Stimulated activated CD4-positive, alpha-beta T cell treated with anti-CD3 and anti-CD28 coated beads, Interleukin-15, amount 100 ng/mL, for 1 hour (primary cell): ENCODE measurements around the gene LRP2.

Experiments
- DNase-seq, 2 donors: peaks; one replicate each; pipeline ENCODE4 v3.0.0-alpha.2; 2020; ENCODE audit warnings: low read depth in 1 of 2, low spot score in 1 of 2

Gene LRP2

GRCh38 chr2:169131587-169132512 is 230.5 kb downstream of the LRP2 start:
- DNase-seq: no peak

DNA sequence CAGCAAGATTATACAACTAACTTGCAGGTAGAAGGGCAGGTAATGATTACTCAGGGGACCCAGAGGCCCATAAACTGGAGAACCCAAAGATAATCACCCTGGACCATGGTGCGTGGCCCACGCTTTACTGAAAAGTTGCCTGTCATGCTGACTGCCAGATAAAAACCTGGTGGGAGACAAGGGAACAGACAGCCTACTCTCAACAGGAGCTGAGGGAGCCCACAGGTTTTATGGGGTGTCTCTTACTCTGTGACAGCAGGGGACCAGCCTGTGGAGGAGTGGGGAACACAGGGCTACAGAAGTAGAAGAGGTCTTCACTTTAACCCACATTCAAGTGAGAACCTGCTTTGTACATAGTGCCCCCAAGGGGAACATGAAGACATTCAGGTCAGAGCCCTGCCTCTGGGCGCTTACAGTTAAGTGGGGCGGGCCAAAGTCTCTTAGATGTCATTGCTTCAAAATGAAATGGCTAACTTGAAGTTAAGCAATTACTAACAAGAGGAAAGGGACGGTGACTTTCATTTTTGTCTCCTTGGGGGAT is 232.6 kb downstream of the LRP2 start:
- no peak for DNase-seq

DNA sequence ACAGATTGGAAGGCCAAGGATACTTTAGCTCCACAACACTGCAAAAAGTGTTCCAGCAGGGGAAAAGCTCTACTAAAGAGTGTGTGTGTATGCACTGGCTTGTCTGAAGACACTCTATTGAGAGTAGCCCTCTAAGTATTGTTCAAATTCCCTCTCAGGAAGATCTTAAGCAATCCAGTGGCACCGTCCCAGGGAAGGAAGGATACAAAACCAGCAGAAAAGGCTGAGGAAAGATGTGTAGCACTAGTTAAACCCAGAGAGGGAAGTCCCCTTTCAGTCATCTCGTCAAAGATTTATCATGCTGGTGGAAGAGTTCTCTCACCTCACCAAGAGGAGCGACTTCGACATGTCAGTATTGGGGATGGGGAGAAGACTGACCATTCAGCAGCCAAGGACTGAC is 242.5 kb downstream of the LRP2 start:
- DNase-seq: no peak

DNA sequence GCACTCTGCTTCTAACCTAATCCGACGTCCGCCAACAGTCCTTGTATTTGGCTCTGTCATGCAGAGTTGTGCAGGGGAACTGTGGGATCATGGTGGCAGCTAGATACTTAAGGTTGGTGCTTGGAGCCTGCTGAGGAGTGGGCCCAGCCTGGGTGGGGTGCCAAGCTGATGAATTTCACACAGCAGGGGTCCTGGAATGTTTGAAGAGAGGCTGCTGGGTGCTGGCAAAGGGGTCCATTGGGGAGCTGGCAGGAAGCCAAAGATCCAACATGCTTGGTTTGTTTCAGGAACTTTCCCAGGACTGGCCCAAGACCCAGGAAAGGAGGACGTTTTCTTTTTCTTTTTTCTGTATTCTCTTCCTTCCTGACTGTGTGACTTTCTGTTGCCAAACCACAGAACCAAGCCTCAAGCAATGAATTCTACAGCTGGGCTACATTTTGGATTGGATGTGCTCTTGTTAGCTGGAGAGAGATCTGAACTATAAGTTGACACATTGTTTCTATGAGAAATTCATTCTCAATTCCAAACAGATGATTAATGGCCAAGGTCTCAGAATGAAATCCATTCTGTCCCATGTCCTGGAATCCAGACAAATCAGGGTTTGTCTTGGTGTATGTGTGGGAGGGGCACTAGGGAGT is 243.1 kb downstream of the LRP2 start:
- no peak for DNase-seq

DNA sequence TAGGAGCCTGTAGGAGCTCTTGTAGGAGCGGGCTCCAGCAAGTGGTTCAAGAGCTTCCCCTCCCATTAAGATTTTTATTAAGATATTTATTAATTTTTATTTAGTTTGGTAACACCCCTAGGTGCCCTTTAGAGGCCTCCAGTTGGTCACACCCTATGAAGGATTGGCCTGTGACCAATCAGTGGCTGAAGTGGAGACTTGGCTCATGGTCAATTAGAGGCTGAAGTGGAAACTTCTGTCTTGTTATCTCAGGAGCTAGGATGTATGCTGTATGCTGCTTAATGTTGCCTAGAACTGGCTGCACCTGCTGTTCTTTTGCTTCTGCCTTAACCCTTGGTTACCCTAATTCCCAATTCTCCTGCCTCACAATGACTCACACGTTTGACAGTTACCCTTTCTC is 244.3 kb downstream of the LRP2 start:
- DNase-seq: no peak

- DNase-seq: no peak
Observed at GRCh38 chr2:169116993-169117392, 245.3 kb downstream of the LRP2 start.

DNA sequence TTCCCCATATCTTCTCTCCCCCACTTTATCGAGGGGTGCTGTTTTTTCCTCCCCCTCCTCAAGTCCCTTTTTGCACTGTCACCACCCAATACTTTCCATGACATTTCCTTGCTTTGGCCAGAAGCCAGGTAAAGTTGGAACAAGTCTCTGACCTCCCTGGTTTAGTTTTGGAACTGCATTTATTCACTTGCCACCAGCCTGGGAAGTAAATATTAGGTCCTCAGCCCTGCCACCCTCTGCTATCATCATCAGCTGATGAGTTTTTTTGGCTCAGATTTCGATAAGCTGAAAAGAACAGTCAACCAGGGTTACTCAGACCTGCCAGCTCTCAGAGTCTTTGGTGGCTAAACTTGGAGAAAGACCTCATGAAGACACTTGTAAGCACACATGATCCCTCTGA is 246.0 kb downstream of the LRP2 start:
- no peak for DNase-seq

DNA sequence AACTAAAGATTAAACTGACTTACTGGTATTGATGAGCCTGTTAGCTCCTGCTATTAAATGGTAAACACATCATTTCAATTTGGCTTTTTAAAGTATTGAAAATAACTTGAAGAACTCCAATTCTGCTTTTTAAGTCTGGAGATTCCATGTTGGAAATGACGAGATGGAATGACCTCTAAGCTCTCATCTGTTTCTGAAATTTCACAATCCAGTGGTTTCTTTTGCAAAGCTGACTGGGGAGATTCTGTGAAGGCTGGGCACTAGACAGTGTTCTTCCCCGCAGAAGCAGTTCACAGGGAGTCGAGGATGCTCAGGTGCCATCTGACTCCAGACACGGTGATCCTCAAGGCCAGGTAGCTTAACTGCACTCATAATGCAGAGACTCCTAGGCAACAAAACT is 248.3 kb downstream of the LRP2 start:
- no peak for DNase-seq

DNA sequence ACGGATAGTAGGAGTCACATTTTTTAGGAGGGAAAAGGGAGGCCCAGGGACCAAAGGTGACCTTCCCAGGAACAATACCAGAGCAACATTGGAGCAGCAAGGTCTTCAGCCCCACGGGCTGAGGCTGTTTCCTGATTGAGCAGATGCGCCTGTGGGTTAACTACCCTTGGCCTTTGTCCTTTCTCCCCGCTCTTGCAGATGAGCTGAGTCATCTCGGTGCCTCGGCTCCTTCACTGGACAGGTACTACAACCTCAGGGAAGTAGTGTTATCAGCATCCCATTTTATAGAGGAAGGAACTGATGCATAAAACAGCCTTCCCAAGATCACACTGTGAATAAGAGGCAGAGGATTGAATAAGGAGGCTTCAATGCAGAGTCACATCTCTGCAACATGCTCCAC is 249.5 kb downstream of the LRP2 start:
- no peak for DNase-seq

GRCh38 chr2:169110916-169111315 is 251.4 kb downstream of the LRP2 start:
- no peak for DNase-seq

DNA sequence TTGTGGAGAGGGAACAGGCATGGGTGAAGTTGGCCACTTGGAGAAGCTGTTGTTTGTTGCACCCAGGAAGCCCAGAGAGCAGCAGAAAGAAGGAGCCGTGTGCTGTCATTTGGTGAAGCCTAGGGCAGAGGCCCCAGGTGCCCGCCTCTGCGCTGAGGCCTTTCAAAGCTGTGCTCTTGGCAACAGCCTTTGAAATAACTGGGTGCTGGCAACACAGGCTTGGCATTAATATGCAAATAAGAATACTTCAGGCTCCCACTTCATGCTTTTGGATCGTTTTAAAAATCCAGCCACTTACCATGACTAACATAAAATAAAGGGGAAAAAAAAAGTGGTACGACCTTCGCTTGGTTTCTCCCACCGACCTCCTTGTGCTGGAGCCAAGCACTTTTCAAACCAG is 251.9 kb downstream of the LRP2 start:
- DNase-seq: no peak

DNA sequence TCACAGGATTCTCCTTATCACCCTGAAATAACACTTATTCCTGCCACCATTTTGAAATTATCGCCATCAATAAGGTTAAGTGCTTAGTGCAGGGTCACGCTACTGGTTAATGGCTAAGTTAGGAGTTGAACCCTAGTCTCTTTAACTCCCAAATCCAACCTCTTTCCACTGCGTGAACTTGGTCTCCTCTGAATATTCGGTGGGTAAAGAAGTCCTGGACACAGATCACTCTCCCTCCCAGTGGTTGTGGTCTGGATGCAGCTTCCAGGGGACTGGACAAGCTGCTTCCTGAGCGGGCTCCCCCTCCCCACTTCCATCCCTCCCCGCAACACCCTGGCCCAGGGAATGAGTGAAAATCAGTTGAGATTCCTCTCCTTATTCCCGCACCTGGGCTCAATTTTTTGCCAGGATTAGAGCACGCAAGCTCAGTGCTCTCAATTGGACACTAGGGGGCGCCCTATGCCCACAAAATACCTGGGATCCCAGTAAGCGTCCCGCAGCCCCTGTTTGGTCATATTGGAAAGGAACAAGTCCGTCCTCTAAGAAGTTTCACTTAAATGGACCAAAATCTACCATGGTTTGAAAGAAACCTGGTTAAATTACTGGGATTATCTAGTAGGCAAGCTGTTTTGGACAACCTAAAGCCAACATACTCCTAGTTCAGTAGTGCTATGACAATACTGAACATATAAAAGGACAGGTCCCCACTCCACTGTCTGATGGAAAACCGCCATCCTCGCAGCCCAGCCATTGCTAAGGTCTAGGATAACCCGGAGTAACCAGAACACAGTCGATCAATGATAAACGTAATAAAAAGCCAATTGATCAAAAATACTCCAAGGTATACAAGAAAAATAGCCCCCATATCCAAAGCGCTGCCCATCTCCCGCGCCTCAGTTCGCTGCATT is 252.6 kb downstream of the LRP2 start:
- DNase-seq: peak; percentile 39 to 48

DNA sequence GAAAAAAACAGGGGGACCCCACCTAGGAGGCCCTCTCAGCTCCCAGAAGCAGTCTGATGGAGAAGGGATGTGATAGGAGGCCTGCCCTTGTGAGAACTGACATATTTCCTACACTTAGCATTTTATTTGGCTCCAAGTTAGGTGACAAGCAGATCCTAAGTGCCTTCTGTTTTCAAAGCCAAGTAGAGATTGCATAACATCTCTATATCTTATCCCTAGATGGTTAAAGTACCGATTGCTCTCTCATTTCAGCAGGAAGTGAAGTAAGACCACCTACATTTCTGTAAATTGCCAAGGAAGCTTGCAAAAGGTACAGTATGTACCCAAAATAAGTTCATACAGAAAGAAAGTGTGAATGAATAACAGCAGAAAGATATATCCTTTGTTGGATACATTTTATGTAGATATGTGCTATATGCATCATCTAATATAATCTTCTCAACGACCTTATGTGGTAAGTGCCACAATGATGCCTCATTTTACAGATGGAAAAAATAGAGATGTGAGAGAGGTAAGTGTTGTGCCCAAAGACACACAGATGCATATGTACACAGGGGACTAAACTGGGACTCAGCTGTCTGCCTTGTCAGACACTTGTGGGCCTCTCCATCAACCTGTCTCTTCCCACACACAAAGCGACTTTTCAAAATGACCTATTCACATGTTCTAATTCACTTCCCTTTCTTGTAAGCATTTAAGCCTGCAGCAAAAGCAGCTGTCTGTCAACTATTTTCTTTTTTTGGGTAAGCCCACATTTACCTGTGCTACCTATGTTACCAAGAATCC is 254.0 kb downstream of the LRP2 start:
- no peak for DNase-seq

DNA sequence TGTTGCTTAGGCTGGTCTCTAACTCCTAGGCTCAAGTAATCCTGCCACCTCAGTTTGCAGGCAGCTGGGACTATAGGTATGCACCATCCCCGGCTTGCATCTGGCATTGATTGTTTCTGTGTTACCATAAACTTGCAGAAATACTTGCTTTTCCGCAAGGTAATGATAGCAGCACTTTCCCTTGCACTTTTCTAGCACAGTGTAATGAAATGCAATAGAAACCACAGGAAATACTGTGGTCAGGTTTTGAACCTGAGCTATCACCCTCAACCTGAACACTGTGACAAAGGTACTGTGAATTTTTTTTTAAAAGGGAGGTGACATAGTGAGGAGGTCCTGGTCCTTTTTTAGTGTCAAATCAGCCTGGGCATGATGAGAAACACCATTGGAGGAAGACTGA is 254.7 kb downstream of the LRP2 start:
- no peak for DNase-seq

DNA sequence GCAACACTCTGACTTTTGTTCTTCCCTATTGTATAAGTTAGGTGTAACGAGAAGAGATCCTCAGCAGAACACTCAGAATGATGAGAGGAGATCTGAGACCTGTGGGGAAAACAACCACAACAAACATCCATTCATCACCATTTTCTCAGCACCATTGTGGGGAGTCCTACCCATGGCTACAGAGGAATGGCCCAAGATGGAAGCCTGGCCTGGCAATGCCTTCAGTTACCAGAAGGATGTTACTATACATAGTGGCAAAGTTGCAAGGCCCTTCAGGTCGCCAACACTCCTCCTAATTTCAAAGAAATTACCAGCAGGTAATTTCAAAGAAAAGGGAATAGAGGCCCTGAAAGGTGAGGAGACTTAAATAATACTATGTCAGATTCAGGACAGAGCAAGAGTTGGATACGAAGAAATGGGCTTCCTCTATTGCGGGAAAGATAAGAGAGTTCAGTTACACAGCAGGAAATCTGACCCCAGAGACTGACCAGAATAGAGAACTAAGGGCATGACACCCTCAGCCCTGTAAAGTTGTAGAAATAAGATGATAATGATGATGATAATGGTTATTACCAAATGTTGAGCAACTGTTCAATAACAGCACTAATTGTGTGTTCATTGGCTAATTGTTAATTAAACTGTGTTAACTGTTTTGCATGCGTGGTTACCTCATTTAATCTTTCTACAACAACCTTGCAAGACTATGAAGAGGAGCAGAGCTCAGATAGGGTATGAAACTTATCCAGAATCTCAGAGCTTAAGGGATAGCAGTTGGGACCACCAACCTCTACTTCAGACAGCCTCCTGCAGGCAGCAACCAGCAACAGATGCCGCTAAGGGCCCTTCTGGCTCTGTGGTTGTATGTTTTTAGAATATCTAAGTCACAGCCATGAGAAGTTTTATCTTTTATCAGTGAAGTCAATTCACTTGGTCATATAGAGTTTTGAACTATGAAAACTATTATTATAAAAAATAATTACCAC is 255.5 kb downstream of the LRP2 start:
- DNase-seq: no peak

DNA sequence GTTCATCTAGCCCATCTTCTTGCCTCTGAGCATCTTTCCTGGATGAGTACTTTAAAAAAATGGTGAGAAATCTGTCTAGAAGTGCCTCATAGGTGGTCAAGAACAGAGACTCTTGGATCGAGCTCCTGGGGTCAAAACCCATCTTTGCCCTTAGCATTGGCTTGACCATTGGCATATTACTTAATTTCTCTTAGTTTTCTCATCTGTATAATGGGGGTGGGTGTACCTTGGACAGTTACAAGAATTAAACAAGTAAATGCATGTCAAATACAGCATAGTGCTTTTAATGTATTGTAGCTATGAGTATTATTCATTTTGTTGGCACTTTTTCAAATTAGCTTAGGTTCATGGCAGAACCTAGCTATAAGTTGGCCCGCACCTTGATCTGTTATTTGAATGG is 256.2 kb downstream of the LRP2 start:
- no peak for DNase-seq

DNA sequence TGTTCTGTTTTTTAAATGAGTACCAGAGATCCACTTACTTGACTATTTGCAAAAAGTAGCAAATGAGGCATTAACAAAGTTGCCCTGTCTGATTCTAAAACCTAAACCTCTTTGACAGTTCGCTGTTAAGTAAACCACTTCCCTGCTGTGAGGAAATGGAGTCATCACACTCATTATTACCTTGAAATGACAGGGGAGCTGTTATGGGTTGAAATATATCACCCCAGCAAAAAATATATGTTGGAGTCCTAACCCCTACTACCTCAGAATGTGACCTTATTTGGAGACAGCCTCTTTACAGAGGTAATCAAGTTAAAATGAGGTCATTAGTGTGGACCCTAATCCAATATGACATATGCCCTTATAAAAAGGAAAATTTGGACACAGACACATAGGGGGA is 256.9 kb downstream of the LRP2 start:
- no peak for DNase-seq

DNA sequence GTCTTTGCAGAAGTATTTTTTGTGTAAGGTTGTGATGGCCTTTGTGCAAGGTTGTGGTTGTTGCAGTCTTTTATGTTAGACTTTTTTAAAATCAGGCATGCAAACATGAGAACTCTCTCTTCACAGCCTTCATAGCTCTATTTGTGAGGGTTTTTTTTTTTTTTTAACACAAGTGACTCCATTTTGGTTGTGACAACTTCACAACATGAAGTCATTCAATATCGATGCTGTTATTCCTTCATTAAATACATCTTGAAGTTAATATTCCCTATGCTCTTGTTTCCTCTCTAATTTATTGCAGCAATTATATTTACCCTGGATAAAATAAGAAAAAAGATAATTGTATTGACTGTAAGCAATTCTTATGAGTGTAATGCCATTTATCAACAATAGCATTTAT is 257.5 kb downstream of the LRP2 start:
- no peak for DNase-seq

DNA sequence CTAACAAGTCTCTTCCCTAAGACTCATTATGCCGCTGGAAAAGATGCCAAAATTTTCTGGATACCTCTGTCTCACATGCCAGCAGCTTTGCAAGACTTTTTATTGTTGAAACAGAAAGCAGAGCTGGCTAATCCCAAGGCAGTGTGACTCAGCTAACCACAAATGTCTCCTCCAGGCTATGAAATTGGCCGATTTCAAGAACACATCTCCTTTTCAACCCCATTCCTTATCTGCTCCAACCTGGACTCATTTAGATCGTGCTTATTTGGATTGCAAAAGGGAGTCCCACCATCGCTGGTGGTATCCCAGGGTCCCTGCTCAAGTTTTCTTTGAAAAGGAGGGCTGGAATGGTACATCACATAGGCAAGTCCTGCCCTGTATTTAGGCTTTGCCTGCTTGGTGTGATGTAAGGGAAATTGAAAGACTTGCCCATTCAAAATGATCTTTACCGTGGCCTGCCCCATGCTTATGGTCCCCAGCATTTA is 266.7 kb downstream of the LRP2 start:
- DNase-seq: no peak
